T-helper 9 cell (primary cell): Measurements from ENCODE around the gene IL1B.

ENCODE experiments used
- DNase-seq: peaks from one replicate; pipeline ENCODE4 v3.0.0-alpha.2; 2020

The IL1B gene

DNA sequence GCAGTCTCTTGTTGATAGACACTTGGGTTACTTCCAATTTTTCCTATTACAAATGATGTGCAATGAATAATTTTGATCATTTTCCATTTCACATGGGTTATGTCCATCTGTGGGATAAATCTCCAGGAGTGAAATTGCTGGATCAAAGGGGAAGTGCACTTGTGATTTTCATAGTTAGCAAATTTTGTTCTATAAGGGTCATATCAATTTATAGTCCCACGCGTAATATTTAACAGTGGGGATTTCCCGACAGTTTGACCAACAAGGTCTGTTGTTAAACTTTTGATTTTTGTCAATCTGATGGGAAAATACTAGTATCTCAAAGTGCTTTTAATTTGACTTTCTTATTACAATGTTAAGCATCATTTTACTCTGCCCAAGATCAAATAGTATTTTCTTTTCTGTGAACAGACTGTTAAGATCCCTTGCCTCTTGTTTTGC, 8.3 kb downstream of the IL1B start:
- no peak for DNase-seq

DNA sequence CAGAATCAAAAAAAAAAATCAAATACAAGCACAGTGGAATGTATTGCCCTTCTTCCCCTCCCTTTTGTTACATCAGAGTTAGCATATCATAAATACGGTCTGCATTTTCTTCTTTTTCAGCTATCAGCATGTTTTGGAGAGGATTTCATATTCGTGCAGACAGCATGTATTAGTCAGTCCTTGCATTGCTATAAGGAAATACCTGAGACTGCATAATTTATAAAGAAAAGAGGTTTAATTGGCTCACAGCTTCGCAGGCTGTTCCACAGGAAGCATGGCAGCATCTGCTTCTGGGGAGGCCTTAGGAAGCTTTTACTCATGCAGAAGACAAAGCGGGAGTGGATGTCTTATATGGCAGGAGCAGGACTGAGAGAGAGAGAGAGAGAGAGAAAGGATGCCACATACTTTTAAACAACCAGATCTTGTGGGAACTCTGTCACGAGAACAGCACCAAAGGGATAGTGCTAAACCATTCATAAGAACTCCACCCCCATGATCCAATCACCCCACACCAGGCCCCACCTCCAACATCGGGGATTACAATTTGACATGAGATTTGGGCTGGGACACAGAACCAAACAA, 8.9 kb downstream of the IL1B start:
- no peak for DNase-seq

- no peak for DNase-seq
These were observed 9.6 kb downstream of the IL1B start for GRCh38 chr2:112827009-112827408.

GRCh38 chr2:112825706-112826105, 10.9 kb downstream of the IL1B start:
- DNase-seq: no peak

- no peak for DNase-seq
These were observed 11.9 kb downstream of the IL1B start for GRCh38 chr2:112824694-112825085.

GRCh38 chr2:112821682-112822081, 14.9 kb downstream of the IL1B start:
- DNase-seq: no peak

DNA sequence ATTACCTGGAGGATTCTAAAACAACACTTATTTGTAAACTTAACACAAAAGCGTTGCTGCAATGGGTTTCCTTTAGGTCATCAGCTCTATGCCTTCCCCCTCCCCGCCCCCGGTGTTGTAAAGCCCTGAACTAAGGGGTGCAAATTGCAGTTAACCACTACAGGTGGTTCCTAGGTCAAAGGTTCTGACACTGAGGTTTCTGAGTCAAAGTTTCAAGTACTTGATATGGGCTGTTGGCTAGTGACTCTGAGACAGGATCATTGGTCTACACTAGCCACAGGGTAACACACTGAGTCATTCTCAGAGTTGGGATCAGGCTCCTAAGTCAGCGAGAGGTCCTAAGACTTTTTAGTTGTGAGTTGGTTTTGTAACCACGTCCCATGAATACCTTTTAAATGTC, 15.4 kb downstream of the IL1B start:
- no peak for DNase-seq

- no peak for DNase-seq
These were observed 16.2 kb downstream of the IL1B start for GRCh38 chr2:112820343-112820742.

- DNase-seq: no peak
These were observed 17.5 kb downstream of the IL1B start for GRCh38 chr2:112819081-112819480.

GRCh38 chr2:112818094-112818902, 18.3 kb downstream of the IL1B start:
- no peak for DNase-seq

- no peak for DNase-seq
These were observed 19.4 kb downstream of the IL1B start for GRCh38 chr2:112817082-112817689.

DNA sequence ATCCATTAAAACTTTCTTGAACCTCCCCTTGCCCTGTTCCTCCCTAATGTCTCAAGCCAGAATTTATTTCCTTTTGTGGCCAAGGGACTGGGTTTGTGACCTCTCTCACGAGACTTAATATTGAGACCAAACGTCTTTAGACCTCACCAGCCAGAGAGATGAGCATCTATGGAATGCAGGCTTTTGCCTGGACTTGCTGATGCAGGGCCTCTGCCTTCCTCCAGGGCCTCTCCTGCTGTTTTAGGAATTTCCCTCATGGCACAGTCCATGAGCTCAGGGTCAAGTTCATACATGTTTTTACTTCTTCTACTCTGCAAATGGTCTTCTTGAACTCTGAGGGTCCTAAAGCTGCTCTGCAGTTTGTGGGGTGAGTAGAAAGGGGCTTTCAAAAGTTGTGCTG, 22.3 kb downstream of the IL1B start:
- no peak for DNase-seq

DNA sequence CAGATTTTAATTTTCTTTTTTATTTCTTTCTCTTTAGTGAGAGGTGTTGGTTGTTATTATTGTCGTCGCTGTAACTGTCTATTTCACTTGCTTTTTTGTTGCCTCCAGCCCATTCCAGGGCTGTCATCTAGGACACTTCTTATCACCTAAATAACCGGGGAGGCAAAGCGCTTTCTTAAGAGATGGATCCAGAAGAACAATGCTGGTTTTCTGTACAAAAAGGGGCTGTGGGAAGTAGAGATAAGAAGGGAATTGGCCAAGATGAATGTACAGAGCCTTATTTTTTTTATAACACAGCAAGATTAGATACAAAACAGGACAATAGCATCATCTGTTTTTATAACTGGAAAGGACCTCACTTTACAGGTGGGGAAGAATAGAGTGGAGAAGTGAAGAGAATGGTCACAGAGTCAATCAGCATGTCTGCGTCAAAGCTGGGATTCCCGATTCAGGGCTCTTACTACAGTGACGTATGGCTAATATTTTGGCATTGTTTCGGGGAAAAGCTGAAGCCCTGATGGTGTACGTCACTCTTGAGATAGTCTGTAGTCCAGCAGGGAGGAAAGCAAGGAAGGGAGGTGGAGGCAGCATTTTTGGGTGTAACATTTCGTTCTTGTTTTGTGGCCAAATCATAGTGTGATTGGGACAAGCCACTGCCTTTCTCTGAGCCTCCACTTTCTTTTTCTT, 23.2 kb downstream of the IL1B start:
- DNase-seq: no peak

DNA sequence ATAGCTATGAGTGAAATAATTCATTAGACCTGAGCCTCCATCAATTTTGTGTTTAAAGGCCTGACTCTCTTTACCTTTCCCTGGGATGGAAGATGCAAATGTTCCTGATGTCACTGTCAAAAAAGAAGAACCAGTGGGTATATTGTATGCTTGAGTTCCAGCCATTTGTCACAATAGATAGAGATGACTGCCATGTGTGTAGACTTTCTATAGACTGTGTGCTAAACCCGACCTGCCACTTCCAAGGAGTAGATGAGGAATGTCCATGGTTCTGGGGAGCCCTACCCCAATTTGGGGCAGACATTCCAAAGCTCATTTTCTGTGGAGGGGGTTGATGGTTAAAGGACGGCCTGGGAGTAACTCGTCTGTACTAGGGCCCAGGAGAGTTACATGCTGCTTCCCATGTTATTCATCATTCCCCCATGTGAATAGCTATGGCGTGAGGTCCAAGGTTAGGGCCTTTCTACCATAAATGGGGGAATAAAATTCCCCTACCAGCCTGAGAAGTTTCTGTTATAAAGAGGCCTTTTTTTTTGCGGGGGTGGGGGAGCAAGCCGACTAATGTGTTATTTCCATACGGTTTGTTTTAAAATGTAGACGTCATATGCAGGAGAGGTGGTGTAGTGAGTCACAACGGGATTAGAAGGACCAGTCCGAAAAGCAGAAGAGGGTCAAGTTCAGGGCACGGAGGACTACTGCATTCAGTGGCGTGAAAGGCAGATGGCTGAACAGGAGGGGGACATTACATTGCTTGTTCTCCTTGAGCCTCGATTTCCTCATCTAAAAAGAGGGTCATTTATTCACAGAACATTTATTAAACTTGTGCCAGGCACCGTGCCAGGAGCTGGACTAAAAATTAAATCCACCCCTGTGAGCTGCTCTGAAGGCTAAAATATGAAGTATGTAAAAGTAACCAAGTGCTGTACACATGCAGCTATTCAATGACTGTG, 24.0 kb downstream of the IL1B start:
- DNase-seq: no peak

DNA sequence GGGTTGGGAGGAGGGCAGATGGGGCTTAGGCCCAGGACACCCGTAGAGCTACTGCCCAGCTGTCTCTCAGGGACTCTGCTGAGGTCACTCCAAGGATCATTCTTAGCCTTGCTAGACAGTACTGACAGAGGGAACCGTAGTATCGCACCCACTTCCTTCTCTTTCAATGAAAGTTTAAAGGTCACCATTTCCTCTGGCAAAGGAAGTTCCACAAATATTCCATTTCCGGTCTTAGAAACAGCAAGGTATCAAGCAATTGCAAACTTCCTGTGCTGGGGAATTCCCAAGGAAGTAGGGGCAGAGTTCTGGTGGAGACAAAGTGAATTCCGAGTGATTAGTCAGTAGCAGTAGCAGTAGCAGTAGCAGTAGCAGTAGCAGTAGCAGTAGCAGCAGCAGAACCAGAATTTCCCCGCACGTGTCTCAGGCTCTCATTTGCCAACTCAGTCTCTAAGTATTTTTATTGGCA, 24.7 kb downstream of the IL1B start:
- no peak for DNase-seq

- no peak for DNase-seq
These were observed 25.2 kb downstream of the IL1B start for GRCh38 chr2:112811276-112811831.

- no peak for DNase-seq
These were observed 27.5 kb downstream of the IL1B start for GRCh38 chr2:112809112-112809511.

GRCh38 chr2:112807233-112807807, 29.3 kb downstream of the IL1B start:
- DNase-seq: no peak

- DNase-seq: no peak
These were observed 31.0 kb downstream of the IL1B start for GRCh38 chr2:112805542-112805941.

DNA sequence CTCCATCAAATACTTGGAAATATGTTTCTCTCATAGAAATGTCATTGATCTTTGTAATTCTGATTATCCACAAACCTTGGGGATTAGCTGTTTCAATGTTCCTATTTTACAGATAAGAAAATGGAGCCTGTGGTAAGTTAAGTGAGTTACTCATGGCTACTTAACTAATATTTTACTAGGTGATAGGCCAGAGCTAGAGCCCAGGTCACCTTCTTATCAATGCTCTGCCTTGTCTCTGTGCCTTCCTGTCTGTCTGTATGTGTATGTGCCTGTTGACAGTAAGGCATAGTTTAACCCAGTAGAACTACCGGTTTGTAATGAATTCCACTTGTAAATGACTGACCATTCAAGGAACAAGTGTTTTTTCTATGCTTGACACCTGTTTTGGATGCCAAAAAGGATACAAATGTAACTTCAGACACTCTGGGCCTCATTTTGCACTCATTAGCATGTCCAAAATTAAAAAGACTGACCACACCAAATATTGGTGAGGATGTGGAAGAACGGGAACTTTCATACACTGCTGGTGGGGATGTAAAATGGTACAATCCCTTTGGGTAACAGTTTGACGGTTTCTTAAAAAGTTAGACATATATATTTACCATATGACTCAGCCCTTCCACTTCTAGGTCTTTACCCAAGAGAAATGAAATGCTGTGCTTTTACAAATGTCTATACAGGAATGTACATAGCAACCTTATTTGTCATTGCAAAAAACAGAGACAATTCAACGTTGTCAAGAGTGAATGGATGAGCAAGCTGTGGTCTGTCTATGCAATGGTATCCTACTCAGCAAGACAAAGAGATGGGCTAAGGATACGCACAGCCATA, 32.7 kb downstream of the IL1B start:
- DNase-seq: no peak
